ENCODE data around the gene WDR93.

WDR93 gene

GRCh38 chr15:89647191-89647851 lies 43.3 kb upstream of the WDR93 start:
- CTCF ChIA-PET, result interaction anchor here (0.5 to 1.3 kb wide), 11 partner anchors 10 to 1204 kb away, joined by 3 to 9 read pairs (median 4); no protein-coding TSS in a partner anchor
- POLR2A ChIA-PET (ENCODE audit: low non-redundant PET), result no interaction called here
- TF ChIP-seq CTCF (conservative IDR thresholded peaks at IDR 0.05; ENCODE audit: low read depth), result peak; percentile 97
- peak; percentile 79 for DNase-seq (ENCODE audit: low spot score)
- no peak overlapping the region; the same call in 1 of the 2 replicates for H3K27ac ChIP-seq

GRCh38 chr15:89648106-89649012 lies 42.3 kb upstream of the WDR93 start:
- TF ChIP-seq CTCF (conservative IDR thresholded peaks at IDR 0.05; ENCODE audit: low read depth), result no peak
- H3K27ac ChIP-seq, result no peak overlapping the region
- ChIA-PET CTCF (interaction anchor here (0.5 to 0.8 kb wide), 3 partner anchors 13 to 1203 kb away, joined by 4 to 6 read pairs (median 5); no protein-coding TSS in a partner anchor), POLR2A (ENCODE audit: low non-redundant PET) (no interaction called here)
- no peak for DNase-seq (ENCODE audit: low spot score)

- H3K27ac ChIP-seq, result no peak overlapping the region
- no peak for DNase-seq (ENCODE audit: low spot score)
- TF ChIP-seq CTCF (conservative IDR thresholded peaks at IDR 0.05; ENCODE audit: low read depth), result no peak
- ChIA-PET CTCF (no interaction called here), POLR2A (ENCODE audit: low non-redundant PET) (no interaction called here)
Measured at GRCh38 chr15:89649013-89649625, 41.5 kb upstream of the WDR93 start.

- POLR2A ChIA-PET (ENCODE audit: low non-redundant PET), result no interaction called here
- TF ChIP-seq CTCF (conservative IDR thresholded peaks at IDR 0.05; ENCODE audit: low read depth), result no peak
- DNase-seq (ENCODE audit: low spot score), result no peak
- H3K27ac ChIP-seq, result no peak overlapping the region
- CTCF ChIA-PET, result no interaction called here
Measured at GRCh38 chr15:89649716-89650115, 40.9 kb upstream of the WDR93 start.

- no peak for DNase-seq (ENCODE audit: low spot score)
- peak overlapping the region; percentile 13; the same call in 1 of the 2 replicates for H3K27ac ChIP-seq
- no peak for TF ChIP-seq CTCF (conservative IDR thresholded peaks at IDR 0.05; ENCODE audit: low read depth)
- CTCF ChIA-PET, result no interaction called here
- POLR2A ChIA-PET (ENCODE audit: low non-redundant PET), result no interaction called here
Measured at GRCh38 chr15:89652131-89652530, 38.5 kb upstream of the WDR93 start.

- DNase-seq (ENCODE audit: low spot score), result no peak
- TF ChIP-seq CTCF (conservative IDR thresholded peaks at IDR 0.05; ENCODE audit: low read depth), result no peak
- ChIA-PET CTCF (no interaction called here), POLR2A (ENCODE audit: low non-redundant PET) (no interaction called here)
- no peak overlapping the region; the same call in 1 of the 2 replicates for H3K27ac ChIP-seq
Measured at GRCh38 chr15:89652666-89653065, 37.9 kb upstream of the WDR93 start.
